Stimulated activated CD4-positive, alpha-beta T cell treated with anti-CD3 and anti-CD28 coated beads, Interleukin-4, amount 100 ng/mL, for 1 hour (primary cell): ENCODE data around the gene ZNF536.

Source experiments
- DNase-seq: peaks from one replicate; pipeline ENCODE4 v3.0.0-alpha.2; 2020

The ZNF536 gene

GRCh38 chr19:30366282-30366681 lies 5.9 kb upstream of the ZNF536 start:
- DNase-seq = no peak

DNA sequence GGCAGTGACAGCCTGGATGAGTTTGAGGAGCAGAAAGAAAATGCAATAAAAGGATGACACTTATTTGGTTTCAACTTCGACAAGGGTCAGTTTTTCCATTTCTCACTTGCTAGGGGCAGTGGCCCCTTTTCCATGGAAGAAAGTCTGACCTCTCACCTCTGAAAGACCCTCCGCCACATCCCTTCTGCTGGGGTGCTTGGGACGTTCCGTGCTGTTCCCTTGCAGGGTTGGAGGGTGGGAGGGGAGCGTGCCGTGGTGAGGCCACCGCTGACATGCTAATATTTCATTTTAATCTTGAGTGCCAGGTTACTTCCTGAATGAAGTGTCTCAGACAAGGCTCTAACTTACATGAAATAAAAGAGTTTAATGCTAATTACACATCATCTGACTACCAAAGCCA lies 5.2 kb upstream of the ZNF536 start:
- DNase-seq = no peak

DNA sequence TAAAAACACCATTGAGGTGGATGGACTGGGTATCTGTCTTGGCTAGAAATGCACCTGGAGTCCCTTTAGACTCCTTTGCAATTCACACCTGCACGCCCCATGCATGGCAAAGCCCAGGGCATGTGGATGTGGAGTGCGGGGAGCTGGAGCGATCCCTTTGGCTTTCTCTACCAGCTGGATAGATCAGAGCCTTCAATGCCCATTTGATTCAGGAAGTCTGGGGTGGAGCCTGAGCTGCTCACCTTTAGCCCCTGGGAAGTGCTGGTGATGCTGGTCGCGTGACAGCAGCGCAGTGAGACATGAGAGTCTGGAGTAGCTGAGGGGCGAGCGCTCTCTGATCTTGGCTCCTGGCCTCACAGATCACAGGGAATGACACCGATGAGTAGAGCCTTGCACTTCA lies 4.8 kb upstream of the ZNF536 start:
- no peak for DNase-seq

GRCh38 chr19:30369833-30370232 lies 2.4 kb upstream of the ZNF536 start:
- DNase-seq = no peak

DNA sequence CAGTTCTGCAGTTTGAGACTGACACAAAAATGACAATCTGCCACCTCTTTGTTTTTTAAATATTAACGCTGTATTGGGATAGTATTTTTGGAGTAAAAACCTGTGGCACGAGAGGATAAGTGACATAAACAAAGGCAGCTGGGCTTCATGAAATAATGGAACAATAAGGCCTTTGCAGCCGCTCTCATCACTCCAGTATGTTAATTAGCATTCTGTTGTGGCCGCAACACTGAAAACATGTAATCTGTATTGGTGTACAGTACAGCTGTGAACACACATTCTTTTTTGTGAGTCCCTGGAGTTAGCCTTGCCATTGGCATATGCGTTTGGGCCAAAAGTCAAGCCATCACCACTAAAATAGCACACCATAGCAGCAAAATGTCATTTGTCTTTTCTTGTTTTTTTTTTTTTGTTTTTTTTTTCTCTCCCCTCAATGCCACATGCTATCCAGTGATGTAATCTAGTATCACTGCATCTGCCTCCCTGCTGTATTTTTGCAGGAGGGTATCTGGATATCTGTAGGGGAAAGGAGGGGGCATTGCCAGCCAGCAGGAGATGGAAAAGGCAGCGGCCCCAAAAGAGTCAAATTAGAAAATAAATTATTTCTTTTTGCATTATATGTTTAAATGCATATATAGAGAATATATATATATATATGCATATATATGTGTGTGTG lies 885 bp upstream of the ZNF536 start:
- DNase-seq = no peak

DNA sequence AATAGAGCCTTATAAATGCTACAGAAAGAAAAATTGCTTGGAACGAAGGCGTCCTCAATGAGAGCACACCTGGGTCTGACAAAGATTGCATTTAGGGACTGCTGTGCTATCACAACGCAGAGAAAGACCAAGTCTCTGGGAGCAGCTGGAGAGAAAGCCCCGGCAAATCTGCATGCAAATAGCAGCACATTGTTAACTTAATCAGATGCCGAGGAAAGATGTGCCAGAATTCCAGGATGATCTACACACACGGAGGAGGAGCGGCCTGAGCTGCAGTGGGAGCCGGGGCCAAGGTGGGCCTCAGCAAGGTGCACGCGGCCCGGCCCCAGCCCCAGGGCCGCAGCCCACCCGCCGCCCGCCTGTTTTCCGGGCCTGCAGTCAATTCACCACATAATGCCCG lies 1.4 kb downstream of the ZNF536 start:
- DNase-seq = no peak

GRCh38 chr19:30374539-30374864 lies 2.3 kb downstream of the ZNF536 start:
- no peak for DNase-seq

- DNase-seq = no peak
Observed at GRCh38 chr19:30374865-30375552, 2.8 kb downstream of the ZNF536 start.

DNA sequence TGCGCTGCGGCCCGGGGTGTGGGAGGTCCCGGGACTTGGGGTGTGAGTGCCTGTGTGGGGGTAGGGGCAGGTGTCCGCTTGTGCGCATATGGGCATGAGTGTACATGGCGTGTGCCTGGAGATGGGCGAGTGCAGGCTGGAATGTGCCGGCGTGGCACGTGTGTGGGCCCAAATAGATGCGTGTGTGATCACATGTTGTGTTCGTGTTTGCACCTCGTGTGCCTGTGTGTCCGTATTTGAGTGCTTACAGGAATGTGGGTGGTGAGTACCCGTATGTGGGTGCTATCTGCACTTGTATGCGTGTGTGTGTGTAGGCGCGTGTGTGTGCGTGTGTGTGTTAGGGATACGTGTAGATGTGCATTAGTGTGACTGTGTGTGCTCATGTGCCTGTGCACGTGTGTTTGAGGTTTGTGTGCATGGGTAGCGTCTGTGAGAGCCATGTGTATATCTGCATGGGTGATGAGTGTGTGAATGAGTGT lies 3.4 kb downstream of the ZNF536 start:
- DNase-seq = no peak

DNA sequence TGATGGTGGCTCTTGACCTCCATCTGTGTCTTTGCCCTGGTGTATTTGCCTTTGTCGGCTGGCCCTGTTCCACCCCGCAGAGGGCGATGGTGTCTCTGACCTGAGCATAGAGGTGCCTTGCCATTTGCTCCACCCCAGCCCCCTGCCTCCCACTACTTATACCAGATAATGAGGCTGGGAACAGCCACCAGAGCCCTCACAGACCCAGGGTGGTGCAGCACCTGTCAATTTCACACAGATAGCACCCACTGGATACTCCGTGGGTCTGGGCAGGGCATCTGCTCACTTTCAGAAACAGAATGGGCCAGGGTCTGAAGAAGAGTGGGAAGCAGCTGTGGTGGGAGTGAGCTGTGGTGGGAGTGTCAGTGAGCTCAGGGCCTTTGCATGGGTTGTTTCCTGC lies 4.1 kb downstream of the ZNF536 start:
- no peak for DNase-seq

GRCh38 chr19:30376826-30377425 lies 4.7 kb downstream of the ZNF536 start:
- no peak for DNase-seq

GRCh38 chr19:30378701-30379100 lies 6.5 kb downstream of the ZNF536 start:
- no peak for DNase-seq

- no peak for DNase-seq
Observed at GRCh38 chr19:30379841-30380610, 7.8 kb downstream of the ZNF536 start.

DNA sequence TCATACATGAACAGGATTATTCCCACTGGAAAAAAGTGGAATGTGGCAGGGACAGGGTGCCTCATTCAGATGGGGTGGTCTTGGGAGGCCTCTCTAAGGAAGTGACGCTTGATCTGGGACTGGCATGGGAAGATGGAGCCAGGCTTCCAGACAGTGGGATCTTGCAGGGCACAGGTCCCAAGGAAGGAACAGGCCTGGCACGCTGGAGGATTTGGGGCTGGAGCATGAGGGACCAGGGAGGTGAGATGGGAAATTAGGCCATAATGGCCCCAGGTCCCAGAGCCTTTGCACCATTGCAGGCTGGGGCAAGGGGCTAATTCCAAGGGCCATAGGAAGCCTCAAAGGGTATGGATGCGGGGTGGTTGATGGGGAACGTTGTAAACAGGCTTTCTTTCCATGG lies 9.2 kb downstream of the ZNF536 start:
- DNase-seq = no peak

- no peak for DNase-seq
Observed at GRCh38 chr19:30385174-30385573, 13.0 kb downstream of the ZNF536 start.

DNA sequence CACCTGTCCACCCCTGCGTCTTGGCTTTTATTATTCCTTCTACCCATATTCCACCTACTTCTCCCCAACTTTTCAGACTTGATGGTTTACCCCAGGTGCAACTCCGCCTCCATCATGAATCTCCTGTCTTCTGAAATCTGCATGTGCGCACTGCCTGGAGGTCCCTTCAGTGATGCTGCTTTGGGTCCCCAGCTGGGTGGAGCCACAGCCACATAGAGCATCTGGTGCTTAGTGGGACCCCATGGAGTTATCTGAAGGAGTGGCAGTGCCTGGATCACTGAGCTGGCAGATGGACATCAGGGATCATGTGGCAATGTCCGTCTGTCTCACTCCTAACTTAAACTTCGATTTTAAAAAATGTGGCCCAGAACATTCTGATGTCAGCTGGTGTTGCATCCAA lies 13.5 kb downstream of the ZNF536 start:
- no peak for DNase-seq

GRCh38 chr19:30386551-30387143 lies 14.5 kb downstream of the ZNF536 start:
- DNase-seq = no peak

DNA sequence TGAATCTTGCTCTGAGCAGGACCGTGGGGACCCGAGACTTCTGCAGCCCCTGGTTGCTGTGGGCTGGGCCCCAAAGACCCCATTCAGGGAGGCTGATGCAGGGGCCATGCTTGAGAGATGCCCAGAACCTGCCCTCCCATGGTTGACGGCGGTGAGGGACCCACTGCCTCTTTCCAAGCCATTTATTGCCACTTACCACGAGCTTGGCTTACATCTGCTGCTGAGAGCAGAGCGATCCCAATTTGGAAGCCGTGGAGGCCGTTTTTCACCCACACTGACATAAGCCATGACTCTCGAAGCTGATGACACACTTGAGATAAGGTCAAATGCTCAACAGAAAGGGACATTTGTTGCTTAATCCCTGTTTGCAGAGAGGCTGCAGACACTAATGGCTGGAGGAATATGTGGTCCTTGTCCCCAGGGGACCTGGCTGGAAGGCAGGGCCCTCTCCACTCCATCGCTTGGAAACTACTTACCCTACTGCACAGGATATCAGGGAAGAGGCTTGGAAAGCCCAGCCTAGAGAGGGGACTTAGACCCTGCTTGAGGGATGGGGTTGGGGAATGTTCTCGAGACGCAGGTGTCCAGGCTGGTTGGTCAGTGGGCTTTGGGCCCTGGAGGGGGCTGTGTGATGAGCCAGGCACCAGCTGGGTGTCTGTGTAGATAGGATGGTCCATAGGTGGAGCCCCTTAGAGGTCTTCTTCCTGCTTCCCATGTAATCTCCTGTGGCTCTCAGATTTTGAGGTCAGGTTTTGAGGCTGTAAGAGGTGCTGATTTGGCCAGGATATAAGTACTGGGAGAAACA lies 15.3 kb downstream of the ZNF536 start:
- no peak for DNase-seq

GRCh38 chr19:30388327-30388726 lies 16.1 kb downstream of the ZNF536 start:
- no peak for DNase-seq

- no peak for DNase-seq
Observed at GRCh38 chr19:30388819-30389218, 16.6 kb downstream of the ZNF536 start.

DNA sequence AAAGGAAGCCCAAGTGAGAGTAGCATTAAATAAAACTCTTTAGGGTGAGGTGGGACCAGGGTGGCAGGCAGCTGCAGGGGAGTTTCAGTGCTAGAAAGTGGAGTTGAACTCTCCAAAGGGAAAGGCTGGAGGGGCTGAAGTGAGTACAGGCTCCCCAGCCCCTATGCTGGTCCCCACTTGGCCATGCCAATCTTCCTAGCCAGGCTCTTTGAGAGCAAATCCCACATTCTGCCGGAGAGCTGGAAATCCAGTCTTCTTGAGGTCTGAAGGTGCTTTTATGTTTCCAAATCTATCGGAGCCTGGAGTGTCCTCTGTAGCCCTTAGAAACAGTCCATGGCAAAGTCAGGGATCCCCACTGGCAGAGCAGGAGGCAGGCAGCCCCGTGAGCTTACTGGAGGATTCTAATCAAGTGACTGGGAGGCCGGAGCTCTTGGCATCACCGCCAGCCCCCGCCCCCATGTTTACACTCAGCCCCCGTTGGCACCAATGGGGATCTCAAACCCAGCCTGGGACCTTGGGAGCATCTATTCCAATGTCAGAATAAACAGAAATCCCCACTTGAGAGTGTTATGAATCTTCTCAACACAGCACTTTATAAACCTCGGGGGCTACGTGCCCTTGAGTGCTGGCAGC lies 18.3 kb downstream of the ZNF536 start:
- DNase-seq = no peak

GRCh38 chr19:30391052-30391451 lies 18.9 kb downstream of the ZNF536 start:
- DNase-seq = no peak
